DOHH2 (cell line): Measurements from ENCODE around the gene COP1.

Source experiments
- CTCF ChIP-seq: fragments of 200-600 bp; sonication (generic); IDR thresholded peaks from one replicate; pipeline ENCODE4 v1.5.1; 2014; ENCODE audit warnings: antibody characterized with exemption, mild to moderate bottlenecking, low read depth, low read length; ENCODE audit not compliant: poor library complexity, severe bottlenecking
- EZH2phosphoT487 ChIP-seq: fragments of 200-600 bp; sonication (generic); IDR thresholded peaks from 2 replicates; pipeline ENCODE4 v1.6.1; 2017; ENCODE audit warnings: borderline replicate concordance, mild to moderate bottlenecking, antibody characterized with exemption, low read length, moderate library complexity, mixed read lengths

DNA sequence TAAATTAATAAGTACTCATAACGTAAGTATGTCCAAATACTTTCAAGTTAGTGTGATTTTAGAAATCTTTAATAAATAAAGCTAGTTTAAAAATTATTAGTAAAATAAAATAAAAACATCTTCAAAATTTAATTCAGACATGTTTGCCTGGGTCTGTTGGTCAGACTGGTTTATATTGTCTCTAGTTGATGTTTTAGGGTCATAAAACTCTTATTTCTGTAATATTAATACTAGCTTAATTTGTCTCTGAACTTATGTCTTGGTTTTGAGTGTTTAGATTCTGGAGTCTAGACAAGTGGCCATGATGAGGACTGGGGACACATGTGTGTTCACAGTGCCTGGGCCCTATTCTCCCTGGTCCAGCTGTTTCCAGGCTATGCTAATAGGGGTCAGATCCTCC, 279.1 kb downstream of the COP1 start:
- TF ChIP-seq CTCF (no peak), EZH2phosphoT487 (no peak)
